ENCODE results near the gene ZNF248.

Gene ZNF248

DNA sequence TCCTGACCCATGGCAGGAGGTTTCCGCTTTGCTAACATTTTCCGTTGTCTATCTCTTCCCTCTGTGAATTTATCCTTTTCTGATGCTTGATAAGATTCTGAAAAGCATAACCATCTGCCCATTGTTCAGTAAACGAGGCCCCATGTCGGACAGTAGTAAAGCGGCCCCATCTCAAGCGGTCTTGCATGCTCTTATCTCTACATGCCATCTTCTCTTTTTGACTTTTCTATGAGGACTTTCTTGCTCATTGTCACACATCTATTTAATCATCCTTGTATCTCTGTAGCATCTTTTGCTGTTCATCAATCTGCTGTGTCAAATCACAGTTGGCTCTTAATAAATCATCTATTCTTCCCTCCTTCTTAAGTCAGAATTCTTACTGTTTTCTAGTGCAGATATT is 37.6 kb downstream of the ZNF248 start:
- no peak for DNase-seq

- no peak for DNase-seq
These were observed 41.1 kb downstream of the ZNF248 start for GRCh38 chr10:37816290-37816689.

DNA sequence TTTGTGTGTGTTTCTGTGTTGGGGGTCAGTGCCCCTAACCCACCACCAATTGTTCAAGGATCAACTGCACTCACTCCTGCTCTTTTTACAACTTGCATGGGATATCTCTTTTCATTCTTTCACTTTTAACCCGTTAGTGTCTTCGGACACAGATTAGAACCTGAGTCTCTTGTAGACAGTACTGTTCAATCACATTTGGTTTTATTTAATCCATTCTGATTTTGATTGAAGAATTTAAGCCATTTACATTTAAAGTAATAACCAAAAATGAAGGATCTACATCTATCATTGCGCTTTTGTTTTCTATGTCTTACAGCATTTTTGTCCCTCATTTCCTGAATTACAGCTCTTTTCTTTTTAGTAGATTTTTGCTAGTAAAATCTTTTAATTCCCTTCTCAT is 43.6 kb downstream of the ZNF248 start:
- DNase-seq = no peak

- no peak for DNase-seq
These were observed 45.1 kb downstream of the ZNF248 start for GRCh38 chr10:37812290-37812689.

DNA sequence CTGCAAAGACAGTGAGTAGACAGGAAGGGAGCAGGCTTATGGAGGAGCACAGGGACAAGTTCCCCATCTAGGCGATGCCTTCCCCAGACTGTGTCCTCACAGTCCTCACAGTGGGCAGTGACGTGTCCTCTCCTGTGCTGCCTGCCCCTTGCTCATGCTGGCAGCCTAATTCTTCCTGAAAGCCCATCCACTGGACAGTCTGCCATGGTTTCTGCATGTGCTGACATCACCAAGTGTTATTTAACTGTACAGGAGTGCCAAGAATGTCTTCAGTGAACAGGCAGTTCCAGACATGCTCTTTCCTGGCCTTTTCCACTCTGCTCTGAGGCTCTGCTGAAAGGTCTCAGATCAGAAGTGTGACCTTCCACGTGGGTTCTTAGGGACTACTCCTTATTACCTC is 54.1 kb downstream of the ZNF248 start:
- DNase-seq = no peak

DNA sequence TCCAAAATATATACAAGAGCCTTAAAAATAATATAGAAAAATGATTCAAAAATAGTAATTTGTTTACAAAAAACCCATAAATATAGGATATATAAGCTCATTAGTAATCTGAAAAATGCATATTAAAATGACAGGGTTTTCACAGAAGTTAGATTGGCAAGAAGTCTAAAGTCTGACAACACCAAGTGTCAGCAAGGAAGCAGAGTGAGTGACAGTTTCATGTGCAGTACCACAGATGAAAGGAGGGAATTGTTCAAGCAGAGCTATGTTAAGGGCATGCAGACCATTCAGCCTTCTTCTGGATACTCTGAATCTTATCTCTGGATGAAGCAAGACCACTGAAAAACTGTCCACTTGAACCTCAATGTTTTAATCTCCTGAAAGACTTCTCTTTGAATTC is 55.9 kb downstream of the ZNF248 start:
- no peak for DNase-seq

GRCh38 chr10:37794305-37794976 is 63.0 kb downstream of the ZNF248 start:
- no peak for DNase-seq

DNA sequence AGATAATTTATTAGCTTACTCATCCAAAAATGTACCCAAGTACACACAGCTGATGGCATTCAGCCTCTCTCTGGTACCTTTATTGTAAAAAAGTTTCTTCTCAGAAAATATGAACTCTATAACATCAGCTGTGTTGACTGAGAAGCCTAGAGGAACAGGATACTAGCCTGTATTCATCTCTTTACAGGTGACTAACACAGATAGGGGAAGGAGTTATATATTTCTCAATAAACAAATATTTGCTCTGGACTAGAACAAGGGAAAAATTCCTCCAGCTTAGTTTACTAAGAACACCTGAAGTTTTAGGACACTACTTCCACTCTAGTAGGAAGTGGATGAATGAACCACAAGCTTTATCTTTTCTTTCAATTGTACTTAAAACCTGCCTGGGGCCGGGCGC is 67.8 kb downstream of the ZNF248 start:
- no peak for DNase-seq

- no peak for DNase-seq
These were observed 72.7 kb downstream of the ZNF248 start for GRCh38 chr10:37784678-37785077.

DNA sequence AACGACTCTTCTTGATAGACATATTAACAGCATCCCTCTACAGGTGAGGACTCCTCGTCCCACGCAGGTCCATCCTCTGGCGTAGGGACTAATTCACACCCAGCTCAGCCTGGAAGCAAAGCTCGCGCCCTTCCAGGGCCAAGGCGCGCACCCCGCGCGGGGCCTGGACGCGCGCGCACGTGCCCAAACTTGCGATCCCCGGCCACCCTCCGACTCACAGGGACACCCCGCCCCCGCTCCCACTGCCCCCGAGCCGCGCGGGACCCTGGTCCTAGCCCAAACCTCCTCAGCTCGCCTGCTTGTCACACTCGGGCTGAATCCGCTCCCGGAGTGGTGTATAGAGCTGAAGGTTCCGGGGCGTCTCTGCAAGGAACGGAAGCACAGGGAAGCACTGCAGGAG is 76.9 kb downstream of the ZNF248 start:
- DNase-seq = no peak

DNA sequence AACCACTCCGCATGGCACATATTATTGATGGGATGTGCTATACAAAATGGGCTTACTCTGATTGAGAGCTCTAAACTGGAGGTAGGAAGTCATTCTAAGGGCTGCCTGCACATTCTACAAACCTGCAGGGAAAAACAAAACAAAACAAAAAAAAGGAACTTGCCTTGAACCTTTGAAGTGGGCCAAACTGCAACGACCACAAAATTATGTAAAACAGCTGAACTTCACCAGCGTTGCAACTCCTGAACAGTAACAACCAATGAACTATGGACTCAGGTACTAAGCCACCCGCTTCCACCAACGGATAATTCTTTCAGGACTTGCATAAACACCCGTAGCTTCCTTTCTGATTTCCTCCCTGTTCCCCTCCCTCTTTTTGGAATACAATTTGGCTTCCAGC is 80.4 kb downstream of the ZNF248 start:
- DNase-seq = no peak

GRCh38 chr10:37775612-37776011 is 81.8 kb downstream of the ZNF248 start:
- no peak for DNase-seq

GRCh38 chr10:37774351-37774750 is 83.1 kb downstream of the ZNF248 start:
- DNase-seq = no peak

GRCh38 chr10:37765216-37765615 is 92.2 kb downstream of the ZNF248 start:
- DNase-seq = no peak

- no peak for DNase-seq
These were observed 94.3 kb downstream of the ZNF248 start for GRCh38 chr10:37763132-37763531.

DNA sequence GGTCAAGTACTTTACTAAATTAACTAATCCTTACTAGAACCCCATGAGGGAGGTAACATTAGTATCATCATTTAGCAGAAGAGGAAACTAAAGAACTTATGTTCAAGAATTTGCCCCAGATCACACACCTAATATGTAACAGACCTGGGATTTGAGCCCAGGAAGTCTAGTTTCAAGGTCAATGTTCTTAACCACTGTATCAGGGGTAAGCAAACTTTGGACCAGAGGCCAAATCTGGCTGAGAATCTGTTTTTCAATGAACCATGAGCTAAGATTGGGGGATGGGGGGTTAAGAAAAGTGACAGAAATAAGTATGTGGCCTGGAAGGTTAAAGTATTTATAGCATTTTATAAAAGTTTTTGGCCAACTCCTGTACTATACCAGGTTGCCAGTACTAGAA is 95.1 kb downstream of the ZNF248 start:
- no peak for DNase-seq

DNA sequence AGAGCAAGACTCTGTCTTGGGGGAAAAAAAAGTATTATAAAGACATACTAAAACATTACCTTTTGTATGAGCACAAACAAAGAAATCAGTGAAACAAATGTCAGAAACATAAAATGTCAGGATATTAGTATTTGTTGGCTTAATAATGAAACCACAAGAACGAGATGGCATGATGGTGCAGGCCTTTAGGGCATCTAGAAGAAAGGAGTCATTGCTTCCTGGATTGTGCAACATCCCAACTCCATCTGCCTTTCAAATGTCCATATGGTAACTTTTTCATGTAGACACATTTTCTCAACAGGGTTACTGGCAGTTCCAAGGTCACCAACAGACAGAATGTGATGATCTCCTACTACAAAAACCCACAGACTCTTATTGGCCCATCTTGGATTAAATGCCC is 96.6 kb downstream of the ZNF248 start:
- DNase-seq = no peak

GRCh38 chr10:37758074-37758473 is 99.3 kb downstream of the ZNF248 start:
- no peak for DNase-seq

GRCh38 chr10:37754538-37755323 is 102.7 kb downstream of the ZNF248 start:
- no peak for DNase-seq

GRCh38 chr10:37752334-37752875 is 105.0 kb downstream of the ZNF248 start:
- DNase-seq = no peak

GRCh38 chr10:37748170-37748569 is 109.2 kb downstream of the ZNF248 start:
- DNase-seq = no peak

DNA sequence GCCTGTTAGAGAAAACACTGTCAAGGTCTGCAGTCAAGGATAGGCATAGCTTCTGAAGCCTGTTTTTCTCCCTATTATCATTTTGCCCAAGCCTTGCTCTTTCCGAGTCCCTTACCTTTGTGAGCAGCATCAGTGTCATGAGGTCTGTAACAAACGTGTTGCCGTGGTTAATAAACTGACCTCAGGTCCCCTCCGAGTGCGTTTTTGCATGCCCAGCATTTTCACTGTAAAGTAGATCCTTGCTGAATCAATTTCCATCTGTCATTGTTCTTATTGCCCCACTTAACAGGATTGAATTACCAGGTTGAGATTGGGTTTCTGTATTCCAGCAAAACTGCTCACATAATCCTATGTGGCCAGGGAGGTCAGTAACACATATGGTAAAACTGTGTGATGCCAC is 110.3 kb downstream of the ZNF248 start:
- no peak for DNase-seq

DNA sequence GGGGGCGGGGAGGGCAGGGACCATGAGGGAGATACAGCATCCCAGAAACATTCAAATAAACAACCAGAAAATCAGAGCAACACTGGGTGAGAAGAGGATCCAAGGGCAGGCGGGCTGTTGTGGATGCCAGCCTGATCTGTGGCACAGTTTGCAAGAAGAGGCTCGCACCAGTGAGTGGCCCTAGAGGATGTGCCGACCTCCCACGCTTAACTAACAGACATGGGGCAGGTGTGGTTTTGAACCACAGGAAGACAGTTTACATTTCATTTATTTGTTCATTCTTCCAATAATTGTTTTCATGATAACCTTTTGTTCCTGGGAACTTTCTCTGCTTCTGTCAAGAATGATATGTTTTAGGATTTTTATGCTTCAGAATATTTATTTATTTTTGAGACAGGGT is 115.6 kb downstream of the ZNF248 start:
- no peak for DNase-seq

DNA sequence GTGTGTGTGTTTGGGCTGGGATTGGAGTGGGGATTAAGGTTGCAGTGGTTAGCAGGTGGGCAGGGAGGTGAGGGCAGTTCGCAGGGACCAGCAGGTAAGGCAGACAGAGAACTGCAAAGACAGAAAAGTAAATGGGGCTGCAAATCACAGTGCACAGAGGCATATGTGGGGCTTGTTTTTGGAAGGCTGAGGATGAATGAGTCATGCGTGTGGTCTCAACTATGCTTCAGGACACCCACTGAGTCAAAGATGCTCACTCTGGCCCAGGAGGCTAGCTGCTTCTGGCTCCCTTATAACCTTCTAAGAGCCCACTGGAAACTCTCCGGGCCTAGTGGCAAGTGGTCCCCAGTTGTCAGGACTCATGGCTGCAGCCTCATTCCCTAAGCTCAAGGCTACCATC is 118.2 kb downstream of the ZNF248 start:
- DNase-seq = no peak

Data from CD4-positive, alpha-beta T cell treated with Interleukin-17A for 1 hour (primary cell).